OCI-LY3 (cell line): Measurements from ENCODE around the gene PTK6.

Experiments used
- H2AFZ ChIP-seq: fragments of 200-600, 300-600 bp; shearing (Covaris generic); 2 replicates; pipeline ENCODE4 v1.6.0; 2014; ENCODE audit warnings: antibody characterized with exemption, low read depth, low read length
- H3K27ac ChIP-seq: fragments of 200-600, 300-600 bp; sonication (generic); 2 replicates; pipeline ENCODE4 v1.5.1; 2014; ENCODE audit warnings: mild to moderate bottlenecking, low read length, moderate library complexity, mixed read lengths
- H3K27me3 ChIP-seq: fragments of 200-600, 300-600 bp; sonication (generic); 2 replicates; pipeline ENCODE4 v1.6.1; 2014; ENCODE audit warnings: low read depth, low read length, mixed read lengths
- H3K36me3 ChIP-seq: fragments of 200-600, 300-600 bp; sonication (generic); replicated peaks from 2 replicates; pipeline ENCODE3; 2014; ENCODE audit warnings: low read depth, low read length, mixed read lengths
- H3K4me1 ChIP-seq: fragments of 300-600, 200-600 bp; sonication (generic); 2 replicates; pipeline ENCODE4 v1.6.1; 2014; ENCODE audit warnings: low read length, mixed read lengths
- H3K4me2 ChIP-seq: fragments of 200-600, 300-600 bp; sonication (generic); 2 replicates; pipeline ENCODE4 v1.6.1; 2014; ENCODE audit warnings: low read length, mixed read lengths
- H3K4me3 ChIP-seq: fragments of 300-600, 200-600 bp; sonication (generic); 2 replicates; pipeline ENCODE4 v1.5.1; 2014; ENCODE audit warnings: antibody characterized with exemption, mild to moderate bottlenecking, low read length, moderate library complexity
- H3K79me2 ChIP-seq: fragments of 300-600, 200-600 bp; shearing (Covaris generic); 2 replicates; pipeline ENCODE4 v1.6.1; 2014; ENCODE audit warnings: mild to moderate bottlenecking, low read length, mixed read lengths
- H3K9ac ChIP-seq: fragments of 300-600, 200-600 bp; shearing (Covaris generic); 2 replicates; pipeline ENCODE4 v1.6.0; 2014; ENCODE audit warnings: mild to moderate bottlenecking, low read length, moderate library complexity
- H3K9me3 ChIP-seq: fragments of 200-600, 300-600 bp; shearing (Covaris generic); 2 replicates; pipeline ENCODE4 v1.6.1; 2014; ENCODE audit warnings: low read length, mixed read lengths; ENCODE audit not compliant: insufficient read depth
- H4K20me1 ChIP-seq: fragments of 200-600, 300-600 bp; sonication (generic); 2 replicates; pipeline ENCODE4 v1.6.1; 2016; ENCODE audit warnings: low read length, mixed read lengths; ENCODE audit not compliant: insufficient read depth
- CTCF ChIP-seq: fragments of 200-600, 300-600 bp; sonication (generic); IDR thresholded peaks from 2 replicates; pipeline ENCODE4 v1.5.1; 2014; ENCODE audit warnings: antibody characterized with exemption, low read length, low read depth
- EZH2phosphoT487 ChIP-seq: fragments of 200-600 bp; shearing (Covaris generic); IDR thresholded peaks from 2 replicates; pipeline ENCODE4 v1.6.1; 2018; ENCODE audit warnings: antibody characterized with exemption, mixed run types, low read depth

Gene PTK6

GRCh38 chr20:63497946-63498935 lies 38.9 kb downstream of the PTK6 start:
- Histone ChIP-seq H3K9me3 (no peaks in the 10 kb centered on the region), H4K20me1 (no peaks in the 10 kb centered on the region), H3K27me3 (no peaks in the 10 kb centered on the region), H2AFZ (no peak overlapping the region), H3K36me3 (no peaks in the 10 kb centered on the region), H3K9ac (no peak overlapping the region), H3K4me3 (no peak overlapping the region), H3K27ac (no peak overlapping the region), H3K79me2 (no peaks in the 10 kb centered on the region), H3K4me2 (no peak overlapping the region), H3K4me1 (no peaks in the 10 kb centered on the region)
- no peak for TF ChIP-seq EZH2phosphoT487
- TF ChIP-seq CTCF, result no peak

GRCh38 chr20:63497138-63497945 lies 39.8 kb downstream of the PTK6 start:
- no peaks in the 10 kb centered on the region for H3K4me1 ChIP-seq
- H4K20me1 ChIP-seq, result no peaks in the 10 kb centered on the region
- no peak overlapping the region for H3K4me2 ChIP-seq
- H3K79me2 ChIP-seq, result no peaks in the 10 kb centered on the region
- H3K4me3 ChIP-seq, result no peak overlapping the region
- TF ChIP-seq EZH2phosphoT487, result no peak
- no peak for TF ChIP-seq CTCF
- H3K9me3 ChIP-seq, result no peaks in the 10 kb centered on the region
- H3K9ac ChIP-seq, result no peak overlapping the region
- no peak overlapping the region for H2AFZ ChIP-seq
- H3K36me3 ChIP-seq, result no peaks in the 10 kb centered on the region
- no peak overlapping the region for H3K27ac ChIP-seq
- no peaks in the 10 kb centered on the region for H3K27me3 ChIP-seq

GRCh38 chr20:63496596-63497120 lies 40.5 kb downstream of the PTK6 start:
- H4K20me1 ChIP-seq, result no peaks in the 10 kb centered on the region
- H2AFZ ChIP-seq, result no peak overlapping the region
- H3K4me3 ChIP-seq, result peak overlapping the region; percentile 45
- H3K36me3 ChIP-seq, result no peaks in the 10 kb centered on the region
- no peaks in the 10 kb centered on the region for H3K9me3 ChIP-seq
- H3K4me1 ChIP-seq, result no peaks in the 10 kb centered on the region
- no peaks in the 10 kb centered on the region for H3K79me2 ChIP-seq
- H3K27ac ChIP-seq, result no peak overlapping the region
- peak overlapping the region; percentile 67 for H3K4me2 ChIP-seq
- H3K9ac ChIP-seq, result no peak overlapping the region
- H3K27me3 ChIP-seq, result no peaks in the 10 kb centered on the region
- no peak for TF ChIP-seq CTCF
- TF ChIP-seq EZH2phosphoT487, result no peak
